GM19438 (cell line): ENCODE results near the gene RASSF4.

ENCODE experiments used
- ATAC-seq: cut with Tn5 transposase; IDR thresholded peaks from one replicate; pipeline ENCODE4 v1.9.1; 2021; ENCODE audit warnings: low read depth; ENCODE audit not compliant: unreplicated experiment

The RASSF4 gene

DNA sequence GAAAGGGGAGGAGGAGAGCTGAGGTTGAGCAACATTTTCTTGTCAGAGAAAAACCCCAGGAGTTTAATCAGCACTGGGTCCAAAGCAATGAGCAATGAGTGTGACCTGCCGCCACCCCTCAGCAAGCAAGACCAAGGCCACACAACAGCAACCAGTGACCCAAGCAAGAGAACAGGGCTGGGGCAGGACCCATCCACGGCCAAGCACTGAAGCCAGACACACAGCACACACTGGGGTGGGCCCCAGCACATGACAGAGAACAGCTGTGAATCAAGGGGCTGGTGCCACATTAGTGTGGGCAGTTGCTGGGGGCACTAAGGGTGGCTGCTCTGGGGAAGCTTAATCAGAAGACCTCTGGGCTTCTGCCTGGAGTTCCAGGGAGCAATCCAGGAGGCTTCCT is 32.2 kb upstream of the RASSF4 start:
- no peak for ATAC-seq

DNA sequence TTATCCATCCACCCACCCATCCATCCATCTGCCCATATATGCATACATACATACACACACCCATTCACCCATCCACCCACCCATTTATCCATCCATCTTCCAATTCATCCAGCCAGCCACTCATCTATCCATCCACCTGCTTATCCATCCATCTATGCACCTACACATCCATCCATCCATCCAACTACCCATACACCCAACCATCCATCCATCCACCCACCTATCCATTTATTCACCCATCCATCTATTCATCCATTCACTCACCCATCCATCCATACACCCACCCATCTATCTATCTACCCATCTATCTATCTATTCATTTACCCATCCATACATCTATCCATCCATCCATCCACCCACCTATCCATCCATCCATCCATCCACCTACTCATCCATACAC is 31.1 kb upstream of the RASSF4 start:
- no peak for ATAC-seq

DNA sequence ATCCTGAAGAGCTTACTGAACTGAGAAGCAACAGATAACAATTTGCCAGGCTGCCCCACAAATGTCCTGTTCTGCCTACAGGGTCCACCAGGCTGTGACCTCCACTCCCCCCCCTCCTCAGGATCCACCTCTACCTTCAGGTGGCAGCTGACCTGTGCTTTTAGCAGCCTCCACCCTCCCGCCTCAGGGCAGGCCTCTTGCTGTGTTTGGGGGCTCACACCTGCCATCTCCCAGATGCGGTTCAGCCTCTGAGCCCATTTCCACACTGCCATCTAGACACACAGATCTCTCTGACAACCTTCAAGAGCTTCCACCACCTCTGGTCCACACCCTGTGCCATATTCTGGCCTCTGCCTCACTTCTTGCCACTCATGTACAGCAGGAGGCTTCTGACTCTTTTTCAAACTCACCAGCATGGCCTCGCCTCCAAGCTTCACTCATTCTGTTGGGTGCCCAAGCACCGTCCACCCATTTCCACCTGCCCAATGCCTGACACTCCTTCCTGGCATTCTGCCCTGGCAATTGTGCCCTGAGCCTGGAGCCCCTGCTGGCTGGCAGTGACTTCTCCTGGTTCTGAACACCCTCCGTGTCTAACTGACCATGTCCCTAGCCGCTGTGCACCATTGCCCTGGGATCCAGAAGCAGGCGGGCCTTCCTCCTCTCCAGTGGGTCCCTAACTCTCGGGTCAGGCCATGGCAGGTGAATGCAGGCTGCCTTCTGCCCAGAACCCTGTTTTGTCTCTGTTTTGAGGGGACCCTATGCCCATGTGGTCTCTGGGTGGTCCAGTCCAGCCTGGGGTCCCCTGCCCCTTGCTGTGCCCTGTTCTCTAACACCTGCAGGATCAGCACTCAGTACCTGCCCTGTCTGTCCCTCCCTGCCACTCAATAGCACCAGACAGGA is 30.0 kb upstream of the RASSF4 start:
- no peak for ATAC-seq

DNA sequence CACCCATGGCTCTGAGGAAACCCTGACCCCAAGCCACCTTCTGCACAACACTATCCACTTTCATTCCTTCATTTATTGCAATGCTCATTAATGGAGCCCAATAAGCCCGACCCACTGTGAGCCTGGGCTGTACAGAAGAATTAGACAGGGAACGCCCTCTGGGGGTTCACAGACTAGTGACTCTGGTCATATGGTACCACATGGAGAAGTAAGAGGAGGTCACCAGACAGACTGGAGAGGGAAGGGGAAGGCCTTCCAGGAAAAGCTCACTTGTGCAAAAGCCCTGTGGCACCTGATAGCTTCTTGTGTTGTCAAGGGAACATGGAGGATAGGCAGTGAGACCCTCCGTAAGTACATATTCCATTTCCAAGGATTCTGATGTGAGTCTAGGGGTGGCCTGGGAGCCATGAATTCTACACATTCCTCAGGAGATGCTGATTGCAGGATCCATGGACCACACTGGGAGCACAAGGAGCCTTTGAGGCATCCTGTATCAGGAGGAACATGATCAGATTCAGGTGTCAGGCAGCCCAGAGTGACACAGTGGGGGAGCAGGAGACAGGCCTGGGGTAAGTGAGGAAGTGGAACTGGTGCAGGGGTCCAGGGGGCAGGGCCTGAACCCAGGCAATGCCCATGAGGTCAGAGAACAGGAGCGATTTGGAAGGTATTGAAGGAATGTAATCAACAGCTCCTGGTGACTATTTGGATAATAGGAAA is 28.5 kb upstream of the RASSF4 start:
- ATAC-seq, result no peak

DNA sequence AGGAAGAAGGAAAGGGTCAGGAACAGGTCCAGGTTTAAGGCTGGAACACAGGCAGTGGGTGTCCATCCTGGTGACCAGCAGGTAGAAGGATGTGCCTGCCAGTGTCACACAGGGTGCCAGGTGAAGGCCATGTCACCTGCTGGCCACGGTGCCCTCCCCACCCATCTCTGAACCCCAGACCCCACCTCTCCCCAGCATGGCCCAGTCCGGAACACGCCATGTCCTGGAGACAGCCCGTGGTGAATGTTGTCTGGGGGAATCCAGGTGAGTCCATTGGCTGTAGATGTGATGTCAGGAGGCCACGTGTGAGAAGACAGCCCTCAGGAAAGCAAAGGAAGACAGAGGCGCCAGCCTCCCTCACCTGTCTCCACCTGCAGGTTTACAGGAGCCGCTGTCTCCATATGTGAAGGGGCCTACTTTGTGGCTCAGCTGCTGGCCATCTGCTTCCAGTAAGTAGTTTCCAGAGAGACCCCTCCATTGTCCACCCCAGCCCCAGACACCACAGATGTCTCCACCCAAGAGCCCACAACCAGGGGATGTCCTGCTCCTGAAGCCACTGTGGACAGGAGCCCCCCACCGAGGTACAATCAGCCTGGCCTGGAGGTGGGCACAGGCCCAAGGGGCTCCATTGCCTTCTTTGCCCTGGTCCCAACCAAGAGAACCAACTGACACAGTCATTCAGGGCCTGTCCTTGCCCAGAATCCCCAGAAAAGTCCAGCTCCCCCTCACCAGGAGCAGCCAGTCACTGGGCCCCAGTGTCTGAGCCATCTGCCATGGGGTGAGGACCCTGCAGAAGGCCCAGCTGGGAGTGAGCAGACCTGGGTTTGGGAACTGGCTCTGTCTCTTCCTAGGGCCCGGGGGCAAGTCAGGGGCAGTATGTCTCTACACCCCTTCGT is 27.7 kb upstream of the RASSF4 start:
- no peak for ATAC-seq

DNA sequence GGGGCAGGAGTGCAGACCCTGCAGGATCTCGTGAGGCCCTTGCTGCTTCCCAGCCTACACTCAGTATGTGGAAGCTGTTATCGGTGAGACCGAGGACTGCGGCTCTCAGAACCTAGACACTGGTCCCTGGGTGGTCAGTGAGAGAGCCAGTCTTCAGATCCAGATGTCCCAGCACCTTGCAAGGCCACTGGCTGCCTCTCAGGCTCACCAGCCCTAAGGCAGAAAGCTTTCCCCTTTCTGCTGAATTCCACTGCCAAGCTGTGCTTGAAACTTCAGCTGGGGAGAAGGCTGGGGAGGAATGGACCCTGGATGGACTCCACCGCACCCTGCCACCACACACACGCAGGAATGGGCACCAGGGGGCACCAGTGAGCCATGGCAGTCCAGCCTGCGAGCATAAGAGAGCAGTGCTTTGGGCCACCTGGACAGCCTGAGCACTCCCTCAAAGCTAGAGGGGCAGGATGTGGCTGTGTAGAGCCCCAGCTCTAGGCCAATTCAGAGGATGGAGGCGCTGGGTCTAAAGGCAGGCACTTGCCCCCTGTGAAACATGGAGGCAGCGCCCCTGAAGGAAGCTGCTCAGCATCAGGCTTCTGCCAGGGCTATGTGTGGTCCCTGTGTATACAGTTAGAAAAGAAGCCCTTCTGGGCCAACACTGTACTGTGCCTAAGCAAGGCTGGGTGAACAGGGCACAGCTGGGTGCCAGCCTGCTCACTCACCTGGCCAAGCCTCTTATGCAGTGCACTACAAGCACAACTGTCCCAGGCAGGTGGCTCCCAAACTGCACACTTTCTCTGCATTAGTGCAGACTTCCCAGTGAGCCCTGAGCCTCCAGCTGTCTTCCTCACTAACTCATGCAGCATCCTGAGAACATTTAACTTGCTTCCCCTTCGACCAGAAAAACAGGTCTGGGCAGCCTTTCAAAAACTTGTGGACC is 26.8 kb upstream of the RASSF4 start:
- ATAC-seq, result peak; percentile 96

DNA sequence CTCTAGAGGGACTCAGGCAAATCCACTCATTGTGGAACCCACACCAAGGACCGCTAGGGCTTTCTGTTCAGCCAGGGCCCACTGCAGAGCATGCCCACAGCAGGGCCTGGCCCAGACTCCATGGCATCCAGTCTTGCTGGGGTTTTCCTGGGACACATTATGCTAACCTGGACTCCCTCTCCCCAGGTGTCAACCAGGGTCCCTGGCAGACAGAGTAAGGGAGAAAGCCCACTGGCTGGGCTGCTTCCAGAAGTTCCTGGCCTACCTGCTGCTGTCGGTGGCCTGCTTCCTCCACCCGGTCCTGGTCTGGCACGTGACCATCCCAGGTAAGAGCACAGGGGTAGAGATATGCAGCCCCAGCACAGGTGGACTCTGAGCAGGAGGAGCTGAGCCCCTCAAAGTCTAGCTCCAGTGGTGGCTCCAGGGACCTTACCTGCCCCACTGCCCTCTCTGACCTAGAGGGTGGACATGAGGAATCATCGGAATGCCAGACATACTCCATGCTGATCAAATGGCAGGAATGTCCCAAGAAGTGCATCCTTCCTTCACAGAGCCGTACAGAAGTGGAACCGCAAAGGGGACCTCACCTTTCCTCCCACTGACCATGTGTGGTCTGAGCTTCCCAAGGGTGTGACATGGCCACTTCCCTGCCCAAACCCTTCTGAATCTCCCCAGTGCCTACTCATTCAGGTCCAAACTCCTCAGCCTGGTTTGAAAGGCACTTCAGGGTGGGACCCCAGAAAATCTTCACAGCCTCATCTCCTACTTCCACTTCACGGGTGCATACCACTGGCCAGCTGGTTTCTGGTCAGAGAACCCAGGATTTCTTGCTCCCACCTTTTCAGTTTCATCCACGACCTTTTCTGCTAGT is 25.9 kb upstream of the RASSF4 start:
- no peak for ATAC-seq

DNA sequence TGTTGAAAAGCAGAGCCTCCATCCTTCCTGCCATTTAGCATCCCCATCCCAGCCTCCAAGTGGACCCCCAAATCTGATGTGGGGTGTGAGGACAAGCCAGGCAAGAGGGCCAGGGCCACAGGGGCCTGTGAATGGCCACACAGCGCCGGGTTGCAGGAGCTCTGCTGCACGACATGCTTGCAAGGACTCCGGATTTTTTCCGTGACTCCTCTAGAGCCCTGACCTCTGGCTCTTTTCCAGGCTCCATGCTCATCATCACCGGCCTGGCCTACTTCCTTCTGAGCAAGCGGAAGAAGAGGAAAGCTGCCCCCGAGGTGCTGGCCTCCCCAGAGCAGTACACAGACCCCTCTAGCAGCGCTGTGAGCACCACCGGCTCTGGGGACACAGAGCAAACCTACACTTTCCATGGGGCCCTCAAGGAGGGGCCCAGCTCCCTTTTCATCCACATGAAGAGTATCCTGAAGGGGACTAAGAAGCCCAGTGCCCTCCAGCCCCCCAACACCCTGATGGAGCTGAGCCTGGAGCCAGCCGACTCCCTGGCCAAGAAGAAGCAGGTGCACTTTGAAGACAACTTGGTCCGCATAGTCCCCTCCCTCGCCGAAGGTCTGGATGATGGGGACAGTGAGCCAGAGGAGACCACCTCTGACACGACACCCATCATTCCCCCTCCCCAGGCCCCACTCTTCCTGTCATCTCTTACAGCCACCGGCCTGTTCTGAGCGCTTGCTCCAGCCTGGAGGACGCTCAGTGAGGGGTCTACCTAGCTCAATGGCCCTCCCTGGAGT is 25.0 kb upstream of the RASSF4 start:
- ATAC-seq, result no peak

DNA sequence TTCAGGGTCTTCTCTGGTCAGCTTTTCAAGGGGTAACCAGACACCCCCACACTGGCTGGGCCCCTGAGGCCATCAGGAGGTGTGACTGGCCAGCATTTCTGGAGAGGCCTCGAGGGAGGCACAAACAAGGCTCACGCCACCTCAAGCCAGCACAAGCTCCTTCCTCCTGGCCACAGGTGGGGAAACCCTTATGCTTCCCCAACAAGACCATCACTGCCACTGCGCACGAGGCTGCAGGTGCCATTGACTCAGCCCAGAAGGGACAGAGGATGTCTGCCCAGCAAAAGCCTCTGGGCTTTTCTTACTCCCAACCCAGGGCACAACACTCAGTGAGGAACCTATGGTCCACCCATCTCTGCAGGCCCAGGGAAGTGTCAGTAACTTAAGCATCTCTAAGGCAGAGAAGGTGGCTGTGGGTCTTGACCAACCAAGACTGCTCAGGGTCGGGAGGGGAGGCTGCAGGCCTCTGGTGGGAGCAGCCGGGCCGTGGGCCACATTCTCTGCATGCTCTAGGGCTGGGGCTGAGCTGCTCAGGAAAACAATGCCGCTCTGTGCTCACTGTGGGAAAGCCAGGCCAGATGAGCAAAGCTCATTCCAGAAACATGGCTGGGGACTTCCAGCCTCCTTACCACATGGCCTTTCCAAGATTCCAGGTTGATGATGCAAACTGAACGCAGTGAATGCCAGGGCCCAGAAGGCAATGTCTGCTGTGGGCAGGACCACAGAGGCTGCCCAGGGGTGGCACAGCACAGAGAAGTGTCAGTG is 24.2 kb upstream of the RASSF4 start:
- no peak for ATAC-seq

DNA sequence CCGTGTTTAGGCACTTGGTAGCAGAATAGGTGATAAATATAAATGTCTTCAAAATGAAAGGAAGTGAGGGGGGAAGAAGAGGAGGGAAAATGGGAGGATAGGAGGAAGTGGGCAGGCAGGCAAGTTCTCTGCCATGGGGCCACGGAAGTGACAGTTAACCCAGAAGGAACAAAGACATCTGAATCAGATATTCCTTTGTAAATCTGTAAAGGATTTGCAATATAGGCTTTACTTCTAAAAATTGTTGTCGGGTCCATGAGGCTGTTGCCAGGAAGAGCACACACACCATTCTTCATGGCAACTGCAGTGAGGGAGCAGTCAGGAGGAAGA is 23.7 kb upstream of the RASSF4 start:
- no peak for ATAC-seq

DNA sequence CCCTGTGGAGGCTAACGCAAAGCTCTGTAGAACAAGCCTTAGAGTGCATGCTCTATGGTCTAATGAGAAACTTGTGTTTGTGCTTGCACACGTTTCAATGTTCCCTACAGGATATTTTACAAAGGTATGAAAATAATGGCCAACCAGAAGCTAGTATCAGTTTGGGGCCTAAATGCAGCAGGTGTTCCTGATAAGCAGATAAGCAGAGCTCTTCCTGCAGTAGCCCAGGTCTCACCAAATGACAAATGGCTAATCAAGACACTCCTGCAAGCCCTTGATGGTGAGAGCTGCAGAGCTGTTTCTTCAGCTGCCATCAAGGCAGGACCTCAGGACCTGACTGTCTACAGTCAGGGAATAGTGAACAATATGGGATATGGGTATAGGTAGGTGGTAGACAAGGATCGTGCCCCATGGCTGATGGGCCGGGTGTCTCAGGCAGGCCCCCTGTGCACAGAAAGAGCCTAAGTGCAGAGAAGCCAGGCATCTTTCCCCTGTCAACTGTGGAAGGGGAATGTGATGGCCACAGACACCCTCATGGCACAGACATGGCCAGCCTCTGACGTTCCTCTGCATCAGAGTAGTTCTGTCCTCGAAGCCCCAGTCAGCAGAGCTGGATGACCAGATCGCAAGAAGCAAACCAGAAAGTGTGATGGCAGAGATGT is 23.2 kb upstream of the RASSF4 start:
- ATAC-seq, result no peak

DNA sequence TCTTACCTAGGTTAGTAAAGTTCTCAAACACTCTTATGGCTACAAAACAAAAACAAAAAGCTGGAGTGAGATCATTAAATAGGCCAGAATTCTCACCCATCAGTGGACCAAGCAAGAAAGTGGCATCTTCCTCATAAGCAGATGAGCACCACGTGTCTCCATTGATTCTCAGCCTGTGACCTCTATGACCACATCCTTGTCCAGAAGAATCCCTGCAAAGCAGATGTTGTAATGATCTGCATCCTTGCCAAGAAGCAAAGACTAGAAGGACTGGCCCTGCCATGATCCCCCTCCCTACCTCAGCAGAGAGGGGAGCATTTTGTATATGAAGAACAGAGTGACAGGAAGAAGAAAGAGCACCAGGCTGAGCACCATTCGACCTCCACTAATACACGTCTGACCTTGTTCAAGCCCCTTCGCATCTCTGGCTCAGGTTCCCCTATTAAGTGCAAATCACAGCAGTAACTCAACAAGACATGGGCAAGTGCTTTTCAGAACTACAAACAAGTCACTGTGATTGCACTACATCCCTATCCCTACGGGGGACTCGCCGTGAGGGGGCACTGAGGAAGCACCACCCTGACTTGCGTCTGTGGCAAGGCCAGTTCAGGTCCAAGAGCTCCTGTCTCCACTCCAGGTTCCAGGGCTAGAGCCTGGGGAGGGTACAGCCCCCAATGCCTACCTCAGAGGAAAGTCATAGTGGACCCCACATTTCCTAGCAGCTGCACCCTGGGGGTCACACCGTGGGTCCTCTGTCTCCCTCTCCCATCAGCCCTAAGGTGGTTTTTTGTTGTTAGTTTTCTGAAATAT is 22.2 kb upstream of the RASSF4 start:
- ATAC-seq, result no peak

DNA sequence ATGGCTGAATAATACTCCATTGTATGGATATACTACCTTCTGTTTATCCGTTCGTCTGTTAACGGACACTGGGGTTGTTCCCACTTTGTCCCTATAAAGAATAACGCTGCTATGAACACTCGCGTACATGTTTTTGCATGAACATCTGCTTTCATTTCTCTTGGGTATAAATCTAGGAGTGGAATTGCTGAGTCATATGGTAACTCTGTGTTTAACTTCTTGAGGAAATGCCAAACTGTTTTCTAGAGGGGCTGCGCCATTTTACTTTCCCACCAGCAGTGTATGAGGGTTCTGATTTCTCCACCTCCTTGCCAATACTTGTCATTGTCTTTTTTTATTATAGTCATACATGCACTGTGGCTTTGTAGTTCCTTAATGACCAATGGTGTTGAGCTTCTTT is 20.6 kb upstream of the RASSF4 start:
- ATAC-seq, result no peak

DNA sequence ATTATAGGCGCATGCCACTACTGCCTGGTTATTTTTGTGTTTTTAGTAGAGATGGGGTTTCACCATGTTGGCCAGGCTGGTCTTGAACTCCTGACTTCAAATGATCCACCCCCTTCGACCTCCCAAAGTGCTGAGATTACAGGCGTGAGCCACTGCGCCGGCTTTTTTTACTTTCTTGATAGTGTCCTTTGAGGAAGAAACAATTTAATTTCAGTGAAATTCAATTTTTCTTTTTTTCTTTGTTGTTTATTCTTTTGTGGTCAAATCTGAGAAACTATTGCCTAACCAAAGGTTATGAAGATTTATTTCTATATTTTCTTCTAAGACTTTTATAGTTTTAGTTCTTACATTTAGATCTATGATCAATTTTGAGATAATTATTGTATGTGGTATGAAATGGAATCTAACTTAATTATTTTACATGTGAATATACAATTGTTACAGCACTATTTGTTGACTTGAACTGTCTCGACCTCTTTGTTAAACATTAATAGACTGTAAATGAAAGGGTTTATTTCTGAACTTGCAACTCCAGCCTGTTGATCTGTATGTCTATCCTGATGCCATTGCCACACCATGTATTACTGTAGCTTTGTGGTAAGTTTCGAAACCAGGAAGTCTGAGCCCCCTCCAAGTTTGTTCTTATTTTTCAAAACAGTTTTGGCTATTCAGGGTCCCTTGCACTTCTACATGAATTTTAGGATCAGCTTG is 19.8 kb upstream of the RASSF4 start:
- no peak for ATAC-seq

DNA sequence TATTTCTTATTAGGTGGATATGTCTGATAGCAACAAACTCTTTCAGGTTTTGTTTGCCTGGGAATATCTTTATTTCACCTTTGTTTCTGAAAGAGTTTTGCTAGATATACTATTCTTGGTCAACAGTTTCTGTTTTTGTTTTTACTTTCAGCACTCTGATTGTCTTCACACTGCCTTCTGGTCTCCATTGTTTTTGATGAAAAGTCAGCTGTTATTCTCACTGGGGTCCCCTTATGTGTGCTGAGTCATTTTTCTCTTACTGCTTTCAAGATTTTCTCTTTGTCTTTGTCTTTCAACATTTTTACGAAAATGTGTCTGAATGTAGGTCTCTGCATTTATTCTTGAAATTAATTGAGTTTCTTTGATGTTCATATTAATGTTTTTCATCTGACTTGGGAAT is 15.2 kb upstream of the RASSF4 start:
- ATAC-seq, result no peak

DNA sequence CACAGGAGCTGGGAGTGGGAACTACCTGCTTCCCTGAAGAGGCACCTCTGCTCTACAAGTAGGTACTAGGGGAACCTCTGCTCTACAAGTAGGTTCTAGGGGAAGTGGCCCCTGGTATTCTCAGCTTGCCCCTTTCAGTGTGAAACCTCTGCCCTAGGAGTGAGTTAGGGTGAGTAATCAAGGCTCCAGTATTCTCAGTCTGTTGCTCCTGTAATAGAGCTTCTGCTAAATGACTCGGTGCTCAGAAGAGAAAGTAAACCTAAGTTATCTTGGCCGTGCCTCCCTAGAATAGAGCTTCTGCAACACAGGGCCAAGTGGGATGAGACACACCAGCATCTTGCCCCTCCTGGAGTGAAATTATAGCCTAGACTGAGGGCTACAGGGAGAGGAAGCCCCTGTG is 13.4 kb upstream of the RASSF4 start:
- no peak for ATAC-seq
